ENCODE results near the gene MRPS31.

- no peak for TF ChIP-seq POLR2A (IDR thresholded peaks at IDR 0.05)
- no peak for TF ChIP-seq CTCF (IDR thresholded peaks at IDR 0.05)
Measured at GRCh38 chr13:40688781-40689180, 82.2 kb downstream of the MRPS31 start.
